Activated naive CD4-positive, alpha-beta T cell treated with anti-CD3 and anti-CD28 coated beads, Interleukin-2, amount 10 ng/mL, durations not matched to agents 7 days and 5 days (primary cell): ENCODE results near the gene PSME4.
"Not testable (repeated sequence)": the region's sequence is repeated elsewhere in the genome, so short reads cannot be mapped to it uniquely, and the experiment has no call there.

Experiments
- CTCF ChIA-PET: fragments of 350-600 bp; sonication (Branson Sonifier 250); formaldehyde crosslinking; loops from one replicate; lab custom pipeline; 2021; ENCODE audit warnings: antibody characterized with exemption; lab: Charles Lee
- DNase-seq: peaks from one replicate; pipeline ENCODE4 v3.0.0-alpha.2; 2020
- H3K27ac Mint-ChIP-seq: one replicate; pipeline ENCODE4 v1.8.0; 2021; ENCODE audit warnings: mild to moderate bottlenecking, moderate library complexity, mixed read lengths
- H3K27me3 Mint-ChIP-seq: one replicate; pipeline ENCODE4 v1.8.0; 2021; ENCODE audit warnings: mild to moderate bottlenecking, mixed read lengths
- H3K36me3 Mint-ChIP-seq: one replicate; pipeline ENCODE4 v1.8.0; 2021; ENCODE audit warnings: mixed read lengths
- H3K4me1 Mint-ChIP-seq: one replicate; pipeline ENCODE4 v1.8.0; 2021; ENCODE audit warnings: mixed read lengths
- H3K4me3 Mint-ChIP-seq: one replicate; pipeline ENCODE4 v1.8.0; 2021; ENCODE audit warnings: mild to moderate bottlenecking, moderate library complexity, mixed read lengths
- H3K9me3 Mint-ChIP-seq: one replicate; pipeline ENCODE4 v1.8.0; 2021; ENCODE audit warnings: mixed read lengths

Gene PSME4

DNA sequence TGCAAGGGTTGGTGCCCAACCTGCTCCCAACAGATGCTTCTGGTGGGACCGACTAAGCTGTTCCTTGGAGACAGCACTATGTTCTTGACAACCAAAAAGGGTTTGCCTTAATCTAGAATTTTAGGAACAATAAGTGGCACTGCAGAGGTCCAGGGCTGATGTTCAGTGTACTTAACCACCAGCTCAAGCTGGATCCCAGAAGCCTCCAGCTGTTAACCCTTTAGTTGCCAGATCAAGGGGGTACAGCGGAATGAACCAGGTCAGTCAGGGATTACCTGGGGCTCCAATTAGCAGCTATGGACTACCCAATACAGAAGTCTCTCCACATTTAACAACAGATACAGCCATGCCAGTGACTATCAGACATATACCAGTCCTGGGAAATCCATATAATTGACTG, 114.5 kb downstream of the PSME4 start:
- Mint-ChIP-seq H3K27ac (no peak overlapping the region), H3K27me3 (no peaks in the 10 kb centered on the region), H3K4me3 (no peak overlapping the region), H3K9me3 (no peaks in the 10 kb centered on the region), H3K36me3 (peaks cover 18% of the 10 kb centered on the region), H3K4me1 (no peaks in the 10 kb centered on the region)
- CTCF ChIA-PET = no interaction called here
- DNase-seq = no peak

DNA sequence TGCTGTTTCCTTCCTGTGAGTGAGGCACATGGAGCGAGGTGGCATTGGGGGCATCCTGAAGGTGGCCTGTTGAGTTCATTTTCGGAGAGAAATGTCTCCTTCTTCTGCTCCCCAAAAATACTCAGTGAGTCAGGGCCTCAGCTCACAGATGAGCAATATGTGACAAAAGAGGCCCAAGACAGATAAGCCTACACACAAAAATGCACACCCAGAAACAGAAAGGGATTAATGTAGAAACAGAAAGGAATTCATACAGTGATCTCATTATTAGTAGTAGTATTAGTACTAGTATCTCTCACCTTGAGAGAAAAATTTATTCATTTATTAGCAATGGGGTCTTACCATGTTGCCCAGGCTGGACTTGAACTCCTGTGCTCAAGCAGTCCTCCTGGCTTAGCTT, 116.1 kb downstream of the PSME4 start:
- Mint-ChIP-seq H3K27ac (no peak overlapping the region), H3K9me3 (no peaks in the 10 kb centered on the region), H3K36me3 (peaks cover 18% of the 10 kb centered on the region), H3K4me3 (no peak overlapping the region), H3K4me1 (no peaks in the 10 kb centered on the region), H3K27me3 (no peaks in the 10 kb centered on the region)
- CTCF ChIA-PET = no interaction called here
- DNase-seq = no peak

DNA sequence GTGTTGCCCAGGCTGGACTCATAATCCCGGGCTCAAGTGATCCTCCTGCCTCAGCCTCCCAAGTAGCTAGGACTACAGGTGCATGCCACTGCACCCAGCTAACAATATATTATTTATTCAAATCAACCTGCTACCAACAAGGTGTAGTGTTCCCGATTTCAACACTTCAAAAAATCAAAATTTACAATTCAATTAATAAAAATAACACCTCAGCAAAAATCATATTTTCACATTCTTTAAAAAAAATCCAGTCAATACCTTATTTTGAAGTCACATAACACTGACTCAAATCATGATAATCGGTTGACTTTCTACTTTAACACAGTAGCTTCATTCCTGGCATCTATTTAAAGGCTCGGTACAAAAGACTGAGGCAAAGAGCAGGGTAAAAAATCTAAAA, 118.3 kb downstream of the PSME4 start:
- Mint-ChIP-seq H3K27ac (no peak overlapping the region), H3K9me3 (no peaks in the 10 kb centered on the region), H3K4me1 (no peaks in the 10 kb centered on the region), H3K27me3 (no peaks in the 10 kb centered on the region), H3K36me3 (peaks cover 15% of the 10 kb centered on the region), H3K4me3 (no peak overlapping the region)
- CTCF ChIA-PET = no interaction called here
- no peak for DNase-seq

DNA sequence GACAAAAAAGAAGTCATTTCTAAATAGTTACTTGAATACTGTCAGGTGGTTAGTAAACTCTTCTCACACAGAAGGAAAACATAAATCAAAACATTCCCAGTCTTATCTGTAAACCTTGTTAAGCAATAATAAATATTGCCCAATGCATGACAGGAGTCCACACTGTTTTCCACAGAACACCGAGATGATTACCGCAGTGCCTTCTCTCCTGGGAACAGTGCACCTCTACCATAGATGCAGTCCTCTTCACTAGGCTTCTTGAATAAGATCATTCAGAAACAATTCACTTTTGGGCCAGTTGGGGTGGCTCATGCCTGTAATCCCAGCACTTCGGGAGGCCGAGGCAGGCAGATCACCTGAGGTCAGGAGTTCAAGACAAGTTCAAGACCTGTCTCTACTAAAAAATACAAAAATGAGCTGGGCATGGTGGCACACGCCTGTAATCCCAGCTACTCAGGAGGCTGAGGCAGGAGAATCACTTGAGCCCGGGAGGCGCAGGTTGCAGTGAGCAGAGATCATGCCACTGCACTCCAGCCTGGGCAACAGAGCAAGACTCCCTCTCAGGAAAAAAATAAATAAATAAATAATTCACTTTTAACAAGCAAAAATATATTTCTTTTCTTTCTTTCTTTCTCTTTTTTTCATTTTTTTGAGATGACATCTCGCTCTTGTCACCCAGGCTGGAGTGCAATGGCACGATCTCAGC, 119.6 kb downstream of the PSME4 start:
- DNase-seq, H3K27me3 Mint-ChIP-seq, H3K27ac Mint-ChIP-seq, H3K9me3 Mint-ChIP-seq, H3K4me1 Mint-ChIP-seq, CTCF ChIA-PET, H3K4me3 Mint-ChIP-seq: not testable (repeated sequence)
- H3K36me3 Mint-ChIP-seq = peaks cover 15% of the 10 kb centered on the region

DNA sequence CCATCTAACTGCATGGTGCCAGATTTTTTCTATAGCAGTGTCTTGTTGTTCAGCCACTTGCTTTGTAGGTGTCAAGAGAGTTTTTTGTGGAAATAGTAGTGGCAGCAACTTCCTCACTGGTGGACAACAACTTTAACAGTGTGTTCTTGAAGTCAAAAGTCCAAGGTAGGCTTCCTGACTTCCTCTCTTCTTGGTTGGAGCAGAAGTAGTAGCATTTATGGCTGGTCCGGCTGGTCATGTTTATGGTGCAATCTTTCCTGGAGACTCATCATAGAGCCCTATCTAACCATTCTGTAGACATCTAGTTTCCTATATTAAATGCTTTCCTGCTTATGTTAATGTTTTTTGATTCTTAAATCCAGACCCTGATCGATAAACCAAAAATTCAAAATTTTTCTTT, 122.7 kb downstream of the PSME4 start:
- Mint-ChIP-seq H3K27ac (no peak overlapping the region), H3K27me3 (peaks cover 3% of the 10 kb centered on the region), H3K36me3 (peaks cover 5% of the 10 kb centered on the region), H3K4me3 (no peak overlapping the region), H3K9me3 (no peaks in the 10 kb centered on the region), H3K4me1 (no peaks in the 10 kb centered on the region)
- CTCF ChIA-PET = no interaction called here
- no peak for DNase-seq

DNA sequence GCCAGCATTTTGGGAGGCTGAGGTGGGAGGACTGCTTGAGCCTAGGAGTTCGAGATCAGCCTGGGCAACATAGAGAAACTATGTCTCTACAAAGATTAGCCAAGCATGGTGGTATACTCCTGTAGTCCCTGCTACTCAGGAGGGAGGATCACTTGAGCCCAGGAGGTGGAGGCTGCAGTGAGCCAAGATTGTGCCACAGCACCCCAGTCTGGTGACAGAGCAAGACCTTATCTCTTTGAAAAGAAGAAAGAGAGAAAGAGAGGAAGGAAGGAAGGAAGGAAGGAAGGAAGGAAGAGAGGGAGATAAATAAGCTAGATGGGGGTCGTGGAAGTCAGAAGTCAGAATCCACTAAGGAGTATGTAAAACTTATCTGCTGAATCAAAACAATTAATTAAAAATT, 127.2 kb downstream of the PSME4 start:
- no peak overlapping the region for H3K4me3 Mint-ChIP-seq
- DNase-seq = no peak
- H3K27me3 Mint-ChIP-seq = peaks cover 3% of the 10 kb centered on the region
- CTCF ChIA-PET = no interaction called here
- no peaks in the 10 kb centered on the region for H3K9me3 Mint-ChIP-seq
- H3K36me3 Mint-ChIP-seq = no peaks in the 10 kb centered on the region
- H3K4me1 Mint-ChIP-seq = no peaks in the 10 kb centered on the region
- H3K27ac Mint-ChIP-seq = no peak overlapping the region

DNA sequence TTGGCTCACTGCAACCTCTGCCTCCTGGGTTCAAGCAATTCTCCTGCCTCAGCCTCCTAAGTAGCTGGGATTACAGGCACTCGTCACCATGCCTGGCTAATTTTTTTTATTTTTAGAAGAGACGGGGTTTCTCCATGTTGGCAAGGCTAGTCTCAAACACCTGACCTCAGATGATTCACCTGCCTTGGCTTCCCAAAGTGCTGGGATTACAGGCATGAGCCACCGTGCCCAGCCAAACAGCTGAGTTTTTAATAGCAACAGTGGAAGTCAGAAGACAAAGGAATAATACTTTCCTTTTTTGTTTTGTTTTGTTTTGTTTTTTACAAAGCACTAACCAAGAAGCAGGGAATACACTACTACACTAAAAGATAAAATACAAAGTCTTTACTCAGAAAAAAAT, 127.9 kb downstream of the PSME4 start:
- peaks cover 3% of the 10 kb centered on the region for H3K27me3 Mint-ChIP-seq
- no peaks in the 10 kb centered on the region for H3K9me3 Mint-ChIP-seq
- CTCF ChIA-PET = no interaction called here
- no peaks in the 10 kb centered on the region for H3K36me3 Mint-ChIP-seq
- no peak overlapping the region for H3K27ac Mint-ChIP-seq
- no peak overlapping the region for H3K4me3 Mint-ChIP-seq
- no peak for DNase-seq
- no peaks in the 10 kb centered on the region for H3K4me1 Mint-ChIP-seq

DNA sequence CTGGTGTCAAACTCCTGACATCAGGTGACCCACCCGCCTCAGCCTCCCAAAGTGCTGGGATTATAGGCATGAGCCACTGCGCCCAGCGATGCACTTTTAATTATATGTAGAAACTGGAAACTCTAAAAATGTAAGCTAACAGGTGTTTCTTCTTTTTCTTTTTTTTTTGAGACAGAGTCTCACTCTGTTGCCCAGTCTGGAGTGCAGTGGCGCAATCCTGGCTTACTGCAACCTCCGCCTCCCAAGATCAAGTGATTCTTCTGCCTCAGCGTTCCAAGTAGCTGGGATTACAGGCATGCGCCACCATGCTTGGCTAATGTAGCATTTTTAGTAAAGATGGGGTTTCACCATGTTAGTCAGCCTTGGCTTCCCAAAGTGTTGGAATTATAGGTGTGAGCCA, 129.1 kb downstream of the PSME4 start:
- H3K4me1 Mint-ChIP-seq, H3K27ac Mint-ChIP-seq, H3K36me3 Mint-ChIP-seq, H3K27me3 Mint-ChIP-seq, CTCF ChIA-PET, H3K9me3 Mint-ChIP-seq, H3K4me3 Mint-ChIP-seq, DNase-seq: not testable (repeated sequence)

DNA sequence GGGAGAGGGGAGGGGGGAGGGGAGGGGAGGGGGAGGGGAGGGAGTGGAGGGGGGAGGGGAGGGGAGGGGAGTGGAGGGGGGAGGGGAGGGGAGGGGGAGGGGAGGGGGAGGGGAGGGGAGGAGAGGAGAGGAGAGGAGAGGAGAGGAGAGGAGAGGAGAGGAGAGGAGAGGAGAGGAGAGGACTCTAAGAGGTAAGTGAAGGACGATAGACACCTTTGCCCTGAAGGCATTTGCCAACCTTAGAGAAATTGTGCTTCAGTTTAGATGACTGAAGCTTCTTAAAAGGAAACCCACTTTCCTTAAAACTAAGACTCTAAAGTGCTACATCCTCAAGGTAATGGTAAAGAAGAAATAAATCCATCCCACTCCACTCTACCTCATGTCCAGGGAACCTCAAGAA, 130.2 kb downstream of the PSME4 start:
- H3K4me1 Mint-ChIP-seq = no peaks in the 10 kb centered on the region
- no peaks in the 10 kb centered on the region for H3K36me3 Mint-ChIP-seq
- H3K27ac Mint-ChIP-seq = no peak overlapping the region
- H3K27me3 Mint-ChIP-seq = peaks cover 3% of the 10 kb centered on the region
- H3K9me3 Mint-ChIP-seq = peaks cover 2% of the 10 kb centered on the region
- no peak overlapping the region for H3K4me3 Mint-ChIP-seq
- no peak for DNase-seq
- CTCF ChIA-PET = no interaction called here

DNA sequence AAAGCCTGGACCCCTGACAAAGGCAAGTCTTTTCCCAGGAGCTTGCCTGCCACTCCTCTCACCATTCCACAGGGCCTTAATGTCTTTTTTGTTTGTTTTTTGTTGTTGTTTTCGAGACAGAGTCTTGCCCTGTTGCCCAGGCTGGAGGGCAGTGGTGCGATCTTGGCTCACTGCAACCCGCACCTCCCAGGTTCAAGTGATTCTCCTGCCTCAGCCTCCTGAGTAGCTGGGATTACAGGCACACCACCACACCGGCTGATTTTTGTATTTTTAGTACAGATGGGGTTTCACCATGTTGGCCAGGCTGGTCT, 140.9 kb downstream of the PSME4 start:
- H3K27ac Mint-ChIP-seq, H3K9me3 Mint-ChIP-seq, H3K4me3 Mint-ChIP-seq, H3K36me3 Mint-ChIP-seq, H3K4me1 Mint-ChIP-seq, DNase-seq, CTCF ChIA-PET, H3K27me3 Mint-ChIP-seq: not testable (repeated sequence)

DNA sequence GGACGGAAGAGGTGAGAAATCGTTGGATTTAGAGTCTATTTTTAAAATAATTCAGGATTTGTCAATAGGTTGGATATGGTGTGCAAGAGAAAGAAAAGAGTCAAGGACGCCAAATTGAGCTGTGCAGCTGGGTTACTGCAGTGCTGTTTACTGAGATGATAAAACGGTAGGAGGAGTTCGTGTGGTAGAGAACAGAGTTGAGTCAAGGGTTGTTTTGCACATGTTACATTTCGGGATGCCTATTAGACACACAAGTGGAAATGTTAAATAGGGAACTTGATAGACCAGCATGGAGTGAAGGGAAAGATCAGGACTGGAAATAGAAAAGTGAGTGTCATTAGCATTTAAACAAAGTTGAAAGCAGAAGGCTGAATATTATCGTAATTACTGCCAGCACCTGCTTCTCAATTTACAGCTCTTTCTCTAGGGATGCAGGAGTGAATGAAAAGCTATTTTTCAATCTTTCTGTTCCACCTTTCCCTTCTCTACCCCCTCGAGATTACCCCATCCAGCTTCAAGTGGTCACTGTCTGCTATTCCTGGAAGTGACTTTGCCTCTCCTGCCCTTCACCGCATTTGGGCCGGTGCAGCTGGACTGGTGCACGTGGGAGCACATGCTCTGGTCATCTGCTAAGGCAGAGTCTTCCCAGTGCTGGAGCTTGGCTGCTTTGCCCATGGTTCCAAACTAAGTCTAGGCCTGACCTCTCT, 141.4 kb downstream of the PSME4 start:
- H3K36me3 Mint-ChIP-seq = no peaks in the 10 kb centered on the region
- CTCF ChIA-PET = no interaction called here
- H3K27me3 Mint-ChIP-seq = no peaks in the 10 kb centered on the region
- no peak for DNase-seq
- no peaks in the 10 kb centered on the region for H3K4me1 Mint-ChIP-seq
- H3K4me3 Mint-ChIP-seq = no peak overlapping the region
- H3K27ac Mint-ChIP-seq = no peak overlapping the region
- H3K9me3 Mint-ChIP-seq = no peaks in the 10 kb centered on the region

DNA sequence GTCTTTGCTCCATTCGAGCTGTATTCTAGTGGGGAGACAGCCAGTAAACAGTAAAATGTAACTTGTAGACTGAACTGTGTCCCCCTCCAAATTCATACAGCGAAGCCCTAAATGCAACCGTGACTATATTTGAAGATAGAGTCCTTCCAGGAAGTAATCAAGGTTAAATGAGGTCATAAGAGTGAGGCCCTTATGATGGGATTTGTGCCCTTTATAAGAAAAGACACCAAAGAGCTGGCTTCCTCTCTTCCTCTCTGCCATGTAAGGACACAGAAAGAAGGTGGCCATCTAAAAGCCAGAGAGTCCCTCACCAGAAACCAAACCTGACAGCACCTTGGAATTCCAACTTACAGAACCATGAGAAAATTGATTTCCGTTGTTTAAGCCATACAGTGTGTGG, 142.5 kb downstream of the PSME4 start:
- no peaks in the 10 kb centered on the region for H3K4me1 Mint-ChIP-seq
- H3K36me3 Mint-ChIP-seq = no peaks in the 10 kb centered on the region
- DNase-seq = no peak
- CTCF ChIA-PET = no interaction called here
- no peaks in the 10 kb centered on the region for H3K9me3 Mint-ChIP-seq
- no peaks in the 10 kb centered on the region for H3K27me3 Mint-ChIP-seq
- no peak overlapping the region for H3K4me3 Mint-ChIP-seq
- H3K27ac Mint-ChIP-seq = no peak overlapping the region

DNA sequence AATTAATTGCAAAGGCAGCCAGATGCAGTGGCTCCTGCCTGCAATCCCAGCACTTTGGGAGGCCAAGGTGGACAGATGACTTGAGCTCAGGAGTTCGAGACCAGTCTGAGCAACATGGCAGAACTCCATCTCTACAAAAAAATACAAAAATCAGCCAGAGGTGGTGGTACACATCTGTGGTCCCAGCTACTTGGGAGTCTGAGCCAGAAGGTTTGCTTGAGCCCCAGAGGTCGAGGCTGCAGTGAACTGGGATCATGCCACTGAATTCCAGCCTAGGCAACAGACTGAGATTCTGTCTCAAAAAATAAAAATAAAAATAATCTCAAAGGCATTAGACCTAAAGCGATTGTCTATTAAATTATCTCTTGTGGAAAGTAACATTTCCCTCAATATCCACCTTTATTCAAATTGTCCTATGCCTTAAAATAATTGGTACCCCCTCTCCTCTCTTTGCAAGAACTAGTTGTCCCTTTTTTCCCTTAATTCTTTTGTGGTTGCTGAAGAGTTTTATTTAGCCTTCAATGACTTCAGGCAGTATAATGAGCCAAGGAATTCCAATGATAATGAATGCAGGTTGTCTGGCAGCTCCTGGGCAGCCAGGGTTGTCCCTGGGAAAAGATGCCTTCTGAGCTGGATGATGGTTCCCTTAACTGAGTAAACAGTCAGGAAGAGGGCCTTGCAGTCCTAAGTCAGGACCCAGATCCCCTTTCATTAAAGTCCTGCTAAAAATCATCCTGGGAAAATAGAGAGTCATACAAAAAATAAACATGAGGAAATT, 143.2 kb downstream of the PSME4 start:
- Mint-ChIP-seq H3K4me1 (no peaks in the 10 kb centered on the region), H3K9me3 (no peaks in the 10 kb centered on the region), H3K27me3 (no peaks in the 10 kb centered on the region), H3K4me3 (no peak overlapping the region), H3K36me3 (no peaks in the 10 kb centered on the region), H3K27ac (no peak overlapping the region)
- CTCF ChIA-PET = interaction anchor here (1.4 kb wide), 1 partner anchor 9 kb away, joined by 3 read pairs; no protein-coding TSS in a partner anchor
- no peak for DNase-seq

DNA sequence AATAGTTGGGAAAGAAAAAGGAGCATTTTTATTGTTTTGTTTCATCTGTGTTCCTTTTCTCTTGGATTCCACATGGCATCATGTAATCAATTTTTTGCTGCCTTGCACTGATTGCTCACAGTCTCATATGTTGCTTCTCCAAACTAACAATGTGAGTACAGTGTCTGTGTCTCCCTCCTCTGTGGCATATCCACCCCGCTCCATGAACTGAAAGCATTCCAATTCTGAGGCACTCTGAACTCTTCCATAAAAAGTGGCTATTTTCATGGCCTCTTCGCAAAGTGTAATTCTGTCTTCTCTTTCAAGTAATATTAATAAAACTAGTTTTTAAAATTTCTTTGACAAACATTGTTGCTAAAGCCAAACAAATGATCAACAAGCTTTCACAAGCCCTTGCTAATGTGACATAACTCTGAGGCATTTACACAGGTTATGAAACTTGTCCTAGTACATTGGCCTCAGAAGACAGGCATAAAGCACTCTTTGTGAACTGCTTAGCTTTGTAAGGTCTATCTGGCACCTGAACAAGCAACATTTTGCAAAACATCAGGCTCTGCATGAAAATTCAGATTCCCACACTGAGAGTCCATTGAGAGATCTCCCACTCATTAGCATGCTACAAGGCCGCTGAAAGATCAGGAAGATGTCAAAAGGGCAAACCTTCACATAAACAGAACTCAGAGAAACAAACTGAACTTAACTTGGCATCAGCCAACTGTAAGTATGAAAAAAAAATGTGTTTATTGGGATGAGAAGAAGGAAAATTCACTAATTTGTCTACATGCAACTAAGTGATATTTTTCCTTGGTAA, 144.0 kb downstream of the PSME4 start:
- Mint-ChIP-seq H3K27me3 (no peaks in the 10 kb centered on the region), H3K9me3 (no peaks in the 10 kb centered on the region), H3K27ac (no peak overlapping the region), H3K4me1 (no peaks in the 10 kb centered on the region), H3K4me3 (no peak overlapping the region), H3K36me3 (no peaks in the 10 kb centered on the region)
- CTCF ChIA-PET = interaction anchor here (1.4 kb wide), 1 partner anchor 10 kb away, joined by 3 read pairs; no protein-coding TSS in a partner anchor
- no peak for DNase-seq
